GM12878 (cell line): ENCODE data around the gene ANKRD28. TPM values are rescaled to one million over a fixed set of nuclear protein-coding genes. Genes with fewer than 3 reads are reported as not detected.

Experiments
- ASH2L ChIP-seq: fragments of 300-600, 200-600 bp; sonication (generic); IDR thresholded peaks from 2 replicates; pipeline ENCODE4 v1.6.1; 2017; ENCODE audit warnings: low read depth, mild to moderate bottlenecking, borderline replicate concordance
- CBX3 ChIP-seq: fragments of 200-600 bp; sonication (generic); IDR thresholded peaks from 2 replicates; pipeline ENCODE4 v1.6.1; 2016; ENCODE audit warnings: low read depth, borderline replicate concordance
- CHD1 ChIP-seq: IDR thresholded peaks from 2 replicates; pipeline ENCODE4 v1.6.1; 2012; ENCODE audit warnings: low read depth, low read length, improper control_type of control experiment
- DPF2 ChIP-seq: fragments of 450-650 bp; IDR thresholded peaks from 2 replicates; pipeline ENCODE4 v1.6.1; 2017; ENCODE audit warnings: mild to moderate bottlenecking
- FOXM1 ChIP-seq: IDR thresholded peaks from 2 replicates; pipeline ENCODE4 v1.6.1; 2012; ENCODE audit warnings: low read depth, mild to moderate bottlenecking, inconsistent platforms, low read length, moderate library complexity
- HDAC2 ChIP-seq: fragments of 200-600 bp; sonication (generic); IDR thresholded peaks from 2 replicates; pipeline ENCODE4 v1.6.1; 2017
- IKZF2 ChIP-seq, 2 experiments: fragments of 450-650 bp; IDR thresholded peaks; 2 replicates each; pipeline ENCODE4 v1.6.1; 2017; ENCODE audit warnings: mild to moderate bottlenecking in 2 of 2, moderate library complexity in 2 of 2
- JUND ChIP-seq: IDR thresholded peaks from 2 replicates; pipeline ENCODE4 v1.6.1; 2012; ENCODE audit warnings: low read depth, mild to moderate bottlenecking, low read length, improper control_type of control experiment, moderate library complexity
- LARP7 ChIP-seq: fragments of 450-650 bp; IDR thresholded peaks from 2 replicates; pipeline ENCODE4 v1.6.1; 2017; ENCODE audit warnings: mild to moderate bottlenecking
- MEF2A ChIP-seq: IDR thresholded peaks from 2 replicates; pipeline ENCODE4 v1.6.1; 2011; ENCODE audit warnings: low read depth, mild to moderate bottlenecking, low read length, moderate library complexity; ENCODE audit not compliant: insufficient read depth
- MTA2 ChIP-seq: fragments of 450-650 bp; IDR thresholded peaks from 2 replicates; pipeline ENCODE4 v1.6.1; 2016; ENCODE audit warnings: low read depth, mild to moderate bottlenecking, moderate library complexity
- MYB ChIP-seq: fragments of 150-350 bp; IDR thresholded peaks from 2 replicates; pipeline ENCODE4 v1.6.1; 2014; ENCODE audit warnings: mild to moderate bottlenecking, low read depth, low read length, borderline replicate concordance
- MYC ChIP-seq: IDR thresholded peaks from 2 replicates; pipeline ENCODE4 v1.6.1; 2011; ENCODE audit warnings: mild to moderate bottlenecking, low read length, moderate library complexity, inconsistent platforms; ENCODE audit not compliant: insufficient read depth, insufficient replicate concordance, insufficient read length, severe bottlenecking
- RAD21 ChIP-seq: IDR thresholded peaks from 2 replicates; pipeline ENCODE4 v1.6.1; 2011; ENCODE audit warnings: mild to moderate bottlenecking, low read depth, low read length, moderate library complexity; ENCODE audit not compliant: insufficient read depth
- RFX5 ChIP-seq: IDR thresholded peaks from 2 replicates; pipeline ENCODE4 v1.6.1; 2011; ENCODE audit warnings: low read depth, low read length, improper control_type of control experiment
- SMAD5 ChIP-seq: IDR thresholded peaks from 2 replicates; pipeline ENCODE4 v1.6.1; 2016; ENCODE audit warnings: antibody characterized with exemption, low read depth
- ZNF24 ChIP-seq: fragments of 450-650 bp; IDR thresholded peaks from 2 replicates; pipeline ENCODE4 v1.6.1; 2017; ENCODE audit warnings: antibody characterized with exemption, mild to moderate bottlenecking
- ZNF274 ChIP-seq: IDR thresholded peaks from one replicate; pipeline ENCODE4 v1.8.0; 2011; ENCODE audit not compliant: insufficient read length, insufficient read depth
- ZNF384 ChIP-seq: IDR thresholded peaks from 2 replicates; pipeline ENCODE4 v1.6.1; 2012; ENCODE audit warnings: low read depth, mild to moderate bottlenecking, low read length, improper control_type of control experiment, borderline replicate concordance
- polyA plus RNA-seq, 11 experiments: library from polyadenylated mRNA; depleted of rRNA in 4 of 11; unstranded in 6 of 11; stranded (reverse) in 5 of 11; fragments of >200 nt; fragmentation: Nextera tagmentation in 4 of 11; fragmentation: Illumina TruSeq in 1 of 11; extraction: Ambion mirVana in 4 of 11; extraction: Trizol in 1 of 11; gene quantifications; 1 replicate in 1 of 11; 2 replicates in 10 of 11; pipeline versions ENCODE4 v1.2.1 to v1.2.3, GENCODE V29; 2011 to 2016; ENCODE audit warnings: inconsistent platforms in 2 of 11, missing spikeins in 2 of 11, low read depth in 1 of 11
- total RNA-seq, 4 experiments: library from RNA; depleted of rRNA in 3 of 4; stranded (reverse); fragments of >200 nt in 3 of 4; fragmentation: Illumina TruSeq in 1 of 4; extraction: Trizol in 1 of 4; gene quantifications; 2 replicates each; pipeline versions ENCODE4 v1.2.1 to v1.2.3, GENCODE V29; 2013 to 2021
- TF ChIP-seq, protein P1 (sequence below): IDR thresholded peaks from 2 replicates; pipeline ENCODE4 v1.6.1; 2012; ENCODE audit warnings: low read depth, low read length, improper control_type of control experiment
- TF ChIP-seq, protein P2 (sequence below): fragments of 450-650 bp; IDR thresholded peaks from 2 replicates; pipeline ENCODE4 v1.6.1; 2017; ENCODE audit warnings: borderline replicate concordance
- TF ChIP-seq, protein P3 (sequence below): fragments of 450-650 bp; IDR thresholded peaks from 2 replicates; pipeline ENCODE4 v1.6.1; 2017; ENCODE audit warnings: mild to moderate bottlenecking, moderate library complexity
- TF ChIP-seq, protein P4 (sequence below): fragments of 450-650 bp; IDR thresholded peaks from 2 replicates; pipeline ENCODE4 v1.6.1; 2016; ENCODE audit warnings: mild to moderate bottlenecking
- TF ChIP-seq, protein P5 (sequence below): IDR thresholded peaks from 2 replicates; pipeline ENCODE4 v1.6.1; 2012; ENCODE audit warnings: low read depth, low read length, improper control_type of control experiment

Gene ANKRD28
- total and polyA plus RNA-seq, 10 of the 15 experiments (the other 5 are each of a cell fraction or from before 2014, with no cell fraction given), result 11.2 to 105 (median 38.3) TPM

DNA sequence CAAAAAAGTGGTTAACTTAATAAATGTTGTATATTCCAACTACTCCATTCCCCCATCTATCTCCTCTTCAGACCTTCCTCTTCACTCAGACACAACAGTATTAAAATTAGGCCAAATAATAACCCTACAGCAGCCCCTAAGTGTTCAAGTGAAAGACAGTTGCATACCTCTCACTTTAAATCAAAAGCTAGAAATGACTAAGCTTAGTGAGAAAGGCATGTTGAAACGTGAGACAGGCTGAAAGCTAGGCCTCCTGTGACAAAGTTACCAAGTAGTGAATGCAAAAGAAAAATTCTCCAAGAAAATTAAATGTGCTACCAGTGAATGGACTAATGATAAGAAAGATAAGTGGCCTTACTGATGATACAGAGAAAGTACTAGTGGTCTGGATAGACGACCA is 71.7 kb downstream of the ANKRD28 start (continued):
- TF ChIP-seq, protein P1, sequence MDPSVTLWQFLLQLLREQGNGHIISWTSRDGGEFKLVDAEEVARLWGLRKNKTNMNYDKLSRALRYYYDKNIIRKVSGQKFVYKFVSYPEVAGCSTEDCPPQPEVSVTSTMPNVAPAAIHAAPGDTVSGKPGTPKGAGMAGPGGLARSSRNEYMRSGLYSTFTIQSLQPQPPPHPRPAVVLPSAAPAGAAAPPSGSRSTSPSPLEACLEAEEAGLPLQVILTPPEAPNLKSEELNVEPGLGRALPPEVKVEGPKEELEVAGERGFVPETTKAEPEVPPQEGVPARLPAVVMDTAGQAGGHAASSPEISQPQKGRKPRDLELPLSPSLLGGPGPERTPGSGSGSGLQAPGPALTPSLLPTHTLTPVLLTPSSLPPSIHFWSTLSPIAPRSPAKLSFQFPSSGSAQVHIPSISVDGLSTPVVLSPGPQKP, result no peak
- no peak for TF ChIP-seq RFX5
- no peak for TF ChIP-seq HDAC2
- no peak for TF ChIP-seq RAD21
- 0 out of 2 replicates have a peak, but pooled peaks have one; percentile 43 for TF ChIP-seq ZNF24
- no peak for TF ChIP-seq MYC
- TF ChIP-seq JUND, result peak; percentile 66; the same call in 1 of the 2 replicates
- peak; percentile 49; the same call in 1 of the 2 replicates for TF ChIP-seq FOXM1
- TF ChIP-seq, protein P2, sequence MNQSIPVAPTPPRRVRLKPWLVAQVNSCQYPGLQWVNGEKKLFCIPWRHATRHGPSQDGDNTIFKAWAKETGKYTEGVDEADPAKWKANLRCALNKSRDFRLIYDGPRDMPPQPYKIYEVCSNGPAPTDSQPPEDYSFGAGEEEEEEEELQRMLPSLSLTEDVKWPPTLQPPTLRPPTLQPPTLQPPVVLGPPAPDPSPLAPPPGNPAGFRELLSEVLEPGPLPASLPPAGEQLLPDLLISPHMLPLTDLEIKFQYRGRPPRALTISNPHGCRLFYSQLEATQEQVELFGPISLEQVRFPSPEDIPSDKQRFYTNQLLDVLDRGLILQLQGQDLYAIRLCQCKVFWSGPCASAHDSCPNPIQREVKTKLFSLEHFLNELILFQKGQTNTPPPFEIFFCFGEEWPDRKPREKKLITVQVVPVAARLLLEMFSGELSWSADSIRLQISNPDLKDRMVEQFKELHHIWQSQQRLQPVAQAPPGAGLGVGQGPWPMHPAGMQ, result no peak
- TF ChIP-seq, protein P3, sequence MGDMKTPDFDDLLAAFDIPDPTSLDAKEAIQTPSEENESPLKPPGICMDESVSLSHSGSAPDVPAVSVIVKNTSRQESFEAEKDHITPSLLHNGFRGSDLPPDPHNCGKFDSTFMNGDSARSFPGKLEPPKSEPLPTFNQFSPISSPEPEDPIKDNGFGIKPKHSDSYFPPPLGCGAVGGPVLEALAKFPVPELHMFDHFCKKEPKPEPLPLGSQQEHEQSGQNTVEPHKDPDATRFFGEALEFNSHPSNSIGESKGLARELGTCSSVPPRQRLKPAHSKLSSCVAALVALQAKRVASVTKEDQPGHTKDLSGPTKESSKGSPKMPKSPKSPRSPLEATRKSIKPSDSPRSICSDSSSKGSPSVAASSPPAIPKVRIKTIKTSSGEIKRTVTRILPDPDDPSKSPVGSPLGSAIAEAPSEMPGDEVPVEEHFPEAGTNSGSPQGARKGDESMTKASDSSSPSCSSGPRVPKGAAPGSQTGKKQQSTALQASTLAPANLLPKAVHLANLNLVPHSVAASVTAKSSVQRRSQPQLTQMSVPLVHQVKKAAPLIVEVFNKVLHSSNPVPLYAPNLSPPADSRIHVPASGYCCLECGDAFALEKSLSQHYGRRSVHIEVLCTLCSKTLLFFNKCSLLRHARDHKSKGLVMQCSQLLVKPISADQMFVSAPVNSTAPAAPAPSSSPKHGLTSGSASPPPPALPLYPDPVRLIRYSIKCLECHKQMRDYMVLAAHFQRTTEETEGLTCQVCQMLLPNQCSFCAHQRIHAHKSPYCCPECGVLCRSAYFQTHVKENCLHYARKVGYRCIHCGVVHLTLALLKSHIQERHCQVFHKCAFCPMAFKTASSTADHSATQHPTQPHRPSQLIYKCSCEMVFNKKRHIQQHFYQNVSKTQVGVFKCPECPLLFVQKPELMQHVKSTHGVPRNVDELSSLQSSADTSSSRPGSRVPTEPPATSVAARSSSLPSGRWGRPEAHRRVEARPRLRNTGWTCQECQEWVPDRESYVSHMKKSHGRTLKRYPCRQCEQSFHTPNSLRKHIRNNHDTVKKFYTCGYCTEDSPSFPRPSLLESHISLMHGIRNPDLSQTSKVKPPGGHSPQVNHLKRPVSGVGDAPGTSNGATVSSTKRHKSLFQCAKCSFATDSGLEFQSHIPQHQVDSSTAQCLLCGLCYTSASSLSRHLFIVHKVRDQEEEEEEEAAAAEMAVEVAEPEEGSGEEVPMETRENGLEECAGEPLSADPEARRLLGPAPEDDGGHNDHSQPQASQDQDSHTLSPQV, result no peak
- TF ChIP-seq, protein P4, sequence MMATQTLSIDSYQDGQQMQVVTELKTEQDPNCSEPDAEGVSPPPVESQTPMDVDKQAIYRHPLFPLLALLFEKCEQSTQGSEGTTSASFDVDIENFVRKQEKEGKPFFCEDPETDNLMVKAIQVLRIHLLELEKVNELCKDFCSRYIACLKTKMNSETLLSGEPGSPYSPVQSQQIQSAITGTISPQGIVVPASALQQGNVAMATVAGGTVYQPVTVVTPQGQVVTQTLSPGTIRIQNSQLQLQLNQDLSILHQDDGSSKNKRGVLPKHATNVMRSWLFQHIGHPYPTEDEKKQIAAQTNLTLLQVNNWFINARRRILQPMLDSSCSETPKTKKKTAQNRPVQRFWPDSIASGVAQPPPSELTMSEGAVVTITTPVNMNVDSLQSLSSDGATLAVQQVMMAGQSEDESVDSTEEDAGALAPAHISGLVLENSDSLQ, result peak; percentile 20; the same call in 1 of the 2 replicates
- no peak for TF ChIP-seq CHD1
- TF ChIP-seq SMAD5, result no peak
- TF ChIP-seq LARP7, result no peak
- peak; percentile 47; the same call in 1 of the 2 replicates for TF ChIP-seq DPF2
- peak; percentile 30; the same call in 1 of the 2 replicates for TF ChIP-seq MTA2
- TF ChIP-seq MEF2A, result 0 out of 2 replicates have a peak, but pooled peaks have one; percentile 21
- TF ChIP-seq, protein P5, sequence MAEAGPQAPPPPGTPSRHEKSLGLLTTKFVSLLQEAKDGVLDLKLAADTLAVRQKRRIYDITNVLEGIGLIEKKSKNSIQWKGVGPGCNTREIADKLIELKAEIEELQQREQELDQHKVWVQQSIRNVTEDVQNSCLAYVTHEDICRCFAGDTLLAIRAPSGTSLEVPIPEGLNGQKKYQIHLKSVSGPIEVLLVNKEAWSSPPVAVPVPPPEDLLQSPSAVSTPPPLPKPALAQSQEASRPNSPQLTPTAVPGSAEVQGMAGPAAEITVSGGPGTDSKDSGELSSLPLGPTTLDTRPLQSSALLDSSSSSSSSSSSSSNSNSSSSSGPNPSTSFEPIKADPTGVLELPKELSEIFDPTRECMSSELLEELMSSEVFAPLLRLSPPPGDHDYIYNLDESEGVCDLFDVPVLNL, result no peak
- peak in 1 of 2 experiments; percentile 38; a peak in 2 of 4 replicates for TF ChIP-seq IKZF2 (IDR thresholded peaks at IDR 0.05)
- TF ChIP-seq ZNF384, result no peak
- 0 out of 2 replicates have a peak, but pooled peaks have one; percentile 48 for TF ChIP-seq ASH2L
- TF ChIP-seq CBX3, result no peak
- TF ChIP-seq MYB, result no peak
- no peak for TF ChIP-seq ZNF274
